ENCODE data around the gene DLG4.

The DLG4 gene

DNA sequence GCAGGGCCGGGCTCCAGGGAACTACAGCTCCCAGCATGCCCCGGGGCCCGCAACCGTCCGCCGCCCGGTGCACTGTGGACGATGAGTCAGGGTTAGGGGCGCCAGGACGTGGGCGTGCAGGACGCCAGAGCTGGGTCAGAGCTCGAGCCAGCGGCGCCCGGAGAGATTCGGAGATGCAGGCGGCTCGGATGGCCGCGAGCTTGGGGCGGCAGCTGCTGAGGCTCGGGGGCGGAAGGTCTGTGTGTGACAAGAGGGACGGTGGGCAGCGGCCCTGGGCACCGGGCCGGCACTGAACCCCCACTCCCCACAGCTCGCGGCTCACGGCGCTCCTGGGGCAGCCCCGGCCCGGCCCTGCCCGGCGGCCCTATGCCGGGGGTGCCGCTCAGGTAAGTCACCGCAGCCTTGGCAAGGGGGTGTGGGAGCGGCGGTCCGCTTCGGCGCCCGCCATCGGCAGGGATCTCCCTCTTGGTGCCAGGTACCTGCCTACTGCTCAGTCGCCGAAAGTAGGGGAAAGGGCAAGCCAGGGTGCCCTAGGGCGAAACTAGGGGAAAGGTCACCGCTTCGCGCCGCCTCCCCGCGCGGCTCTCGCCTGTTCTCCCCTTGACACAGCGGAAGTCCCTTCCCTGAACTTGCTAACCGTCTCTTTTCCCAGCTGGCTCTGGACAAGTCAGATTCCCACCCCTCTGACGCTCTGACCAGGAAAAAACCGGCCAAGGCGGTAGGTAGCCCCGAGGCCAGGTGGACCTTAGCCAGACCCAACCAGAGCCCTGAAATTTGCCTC is at the start of gene DLG4, which contains the start of gene ACADVL:
DLG4 (minus strand) TSS at position 25 of the 781 bp plus-strand sequence.
ACADVL (plus strand) TSS at position 127 of the 781 bp plus-strand sequence; CDS start at position 174, 47 bp downstream.
- Mint-ChIP-seq H3K27ac (peak within 1 kb of the TSS; percentile 96), H3K27me3 (no peaks in the 10 kb centered on the region), H3K36me3 (ENCODE audit: low read depth) (peaks cover 50% of the 10 kb centered on the region), H3K9me3 (no peaks in the 10 kb centered on the region), H3K4me1 (ENCODE audit: low read depth) (peaks cover 58% of the 10 kb centered on the region), H3K4me3 (peak within 1 kb of the TSS; percentile 96)
- DNase-seq: peak; percentile 88

DNA sequence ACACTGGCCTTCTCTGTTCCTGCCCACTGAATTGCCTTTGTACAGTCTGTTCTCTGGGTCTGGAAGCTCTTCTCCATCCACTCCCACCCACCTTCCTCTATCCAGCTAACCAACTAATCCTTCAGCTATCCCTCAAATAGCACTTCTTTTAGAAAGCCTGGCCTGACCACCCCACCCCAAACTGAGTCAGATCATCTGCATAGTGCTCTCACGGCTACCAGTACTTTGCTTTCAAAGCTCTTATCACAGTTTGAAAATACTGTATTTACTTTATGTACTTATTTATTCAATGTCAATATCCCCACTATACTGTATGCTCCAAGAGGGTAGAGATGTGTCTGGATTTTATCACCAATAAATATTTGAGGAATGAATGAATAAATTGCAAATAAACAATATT is 47.1 kb upstream of the DLG4 start:
- H3K36me3 Mint-ChIP-seq (ENCODE audit: low read depth): no peaks in the 10 kb centered on the region
- H3K4me3 Mint-ChIP-seq: no peak overlapping the region
- no peak for DNase-seq
- H3K27ac Mint-ChIP-seq: no peak overlapping the region
- peaks cover 26% of the 10 kb centered on the region for H3K27me3 Mint-ChIP-seq
- no peaks in the 10 kb centered on the region for H3K9me3 Mint-ChIP-seq
- H3K4me1 Mint-ChIP-seq (ENCODE audit: low read depth): peaks cover 20% of the 10 kb centered on the region

DNA sequence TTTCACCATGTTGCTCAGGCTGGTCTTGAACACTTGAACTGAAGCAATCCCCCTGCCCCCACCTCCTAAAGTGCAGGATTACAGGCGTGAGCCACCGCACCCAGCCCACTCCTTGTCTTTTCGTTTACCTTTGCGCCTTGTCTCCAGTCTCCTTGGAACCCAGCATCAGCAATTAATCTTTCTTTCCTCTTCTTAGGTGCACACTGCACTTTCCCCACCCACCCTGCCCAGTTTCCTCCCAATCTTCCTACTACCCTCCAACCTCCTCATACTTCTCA is 44.1 kb upstream of the DLG4 start:
- H3K9me3 Mint-ChIP-seq: no peaks in the 10 kb centered on the region
- H3K4me3 Mint-ChIP-seq: no peak overlapping the region
- H3K36me3 Mint-ChIP-seq (ENCODE audit: low read depth): peaks cover 14% of the 10 kb centered on the region
- H3K4me1 Mint-ChIP-seq (ENCODE audit: low read depth): peaks cover 36% of the 10 kb centered on the region
- DNase-seq: no peak
- no peak overlapping the region for H3K27ac Mint-ChIP-seq
- peaks cover 28% of the 10 kb centered on the region for H3K27me3 Mint-ChIP-seq

DNA sequence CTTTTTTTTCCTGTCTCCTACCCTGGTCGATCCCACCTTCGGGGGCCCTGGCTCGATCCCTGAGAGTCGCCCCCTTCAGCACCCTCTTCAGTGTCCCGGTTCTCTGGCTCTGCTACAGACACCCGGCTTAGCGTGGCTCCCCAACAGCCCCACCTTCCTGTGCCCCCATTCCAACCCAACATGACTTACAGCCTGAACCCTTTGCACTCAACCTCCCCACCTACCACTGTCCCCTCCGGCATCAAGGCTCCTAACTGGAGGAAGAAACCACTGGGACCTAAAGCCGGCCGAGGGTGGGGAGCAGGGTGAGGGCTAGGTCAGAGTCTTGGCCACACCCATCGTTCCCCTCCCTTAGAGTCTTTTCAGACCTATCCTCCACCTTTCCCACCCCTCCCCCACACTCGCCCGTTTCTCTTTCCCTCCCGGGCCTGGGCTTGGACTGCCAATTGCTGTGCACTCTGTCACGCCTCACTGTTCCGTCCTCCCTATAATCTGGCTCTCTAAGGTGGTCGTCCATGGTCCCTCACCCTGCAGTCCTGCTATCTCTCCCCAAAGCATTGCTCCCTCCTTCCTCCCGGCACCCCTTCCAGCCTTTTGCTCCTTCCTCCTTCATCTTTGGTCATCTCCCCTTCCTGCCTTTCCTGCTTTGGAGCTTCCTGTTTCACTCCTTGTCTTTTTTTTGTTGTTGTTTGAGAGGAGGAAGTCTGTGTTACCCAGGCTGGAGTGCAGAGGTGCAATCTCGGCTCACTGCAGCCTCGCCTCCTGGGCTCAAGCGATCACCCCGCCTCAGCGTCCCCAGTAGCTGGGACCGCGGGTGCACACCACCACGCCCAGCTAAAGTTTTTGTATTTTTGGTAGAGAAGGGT is 43.5 kb upstream of the DLG4 start:
- peak overlapping the region; percentile 59 for H3K4me3 Mint-ChIP-seq

DNA sequence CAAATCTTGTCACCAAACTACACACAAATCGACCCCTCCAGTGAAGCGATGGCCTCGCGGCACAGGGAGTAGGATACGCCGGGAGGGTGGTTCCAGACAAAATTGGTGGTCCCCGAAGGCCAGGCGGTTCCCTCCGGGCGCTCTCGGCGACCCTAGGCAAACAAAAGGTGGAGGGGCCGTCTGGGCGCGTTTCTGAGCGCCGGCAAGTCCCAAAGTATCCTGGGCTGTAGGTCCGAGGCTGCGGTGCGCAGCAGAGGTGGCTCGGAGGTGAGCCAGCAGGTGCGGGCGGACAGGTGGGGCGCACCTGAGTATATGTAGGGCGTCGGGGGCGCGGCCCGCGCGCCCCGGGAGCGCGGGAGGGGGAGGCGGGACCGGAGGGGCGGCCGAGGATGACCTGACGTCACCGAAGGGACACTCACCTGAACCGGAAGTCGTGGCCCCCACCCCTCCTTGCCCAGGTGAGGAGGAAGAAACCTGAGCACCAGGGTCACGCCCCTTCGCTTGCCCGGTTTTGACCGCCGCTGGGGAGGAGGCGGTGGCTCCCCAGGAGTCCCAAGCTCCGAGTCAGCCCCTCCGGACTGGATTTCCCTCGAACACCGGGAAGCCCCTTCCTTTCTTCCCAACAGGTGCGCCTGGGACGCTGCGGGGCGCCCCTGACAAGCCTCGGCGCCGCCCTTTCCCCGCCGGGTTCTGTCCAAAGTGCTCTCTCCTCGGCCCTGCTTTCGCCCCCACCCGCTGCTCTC is 42.7 kb upstream of the DLG4 start, which contains the start of gene CLDN7:
CLDN7 (minus strand) TSS at position 287 of the 743 bp plus-strand sequence. CDS start 435 bp downstream, outside the sequence.
- peaks cover 25% of the 10 kb centered on the region for H3K36me3 Mint-ChIP-seq (ENCODE audit: low read depth)
- H3K4me1 Mint-ChIP-seq (ENCODE audit: low read depth): peaks cover 36% of the 10 kb centered on the region
- H3K4me3 Mint-ChIP-seq: peak within 1 kb of the TSS; percentile 59
- DNase-seq: no peak
- H3K27ac Mint-ChIP-seq: peak within 1 kb of the TSS; percentile 50
- no peaks in the 10 kb centered on the region for H3K9me3 Mint-ChIP-seq
- peaks cover 28% of the 10 kb centered on the region for H3K27me3 Mint-ChIP-seq

More for the DNA sequence above, 43.5 kb upstream of the DLG4 start:
- peaks cover 19% of the 10 kb centered on the region for H3K36me3 Mint-ChIP-seq (ENCODE audit: low read depth)
- H3K4me1 Mint-ChIP-seq (ENCODE audit: low read depth): peaks cover 36% of the 10 kb centered on the region
- H3K9me3 Mint-ChIP-seq: no peaks in the 10 kb centered on the region
- H3K27ac Mint-ChIP-seq: peak overlapping the region; percentile 30
- DNase-seq: peak; percentile 52
- H3K27me3 Mint-ChIP-seq: peaks cover 28% of the 10 kb centered on the region

DNA sequence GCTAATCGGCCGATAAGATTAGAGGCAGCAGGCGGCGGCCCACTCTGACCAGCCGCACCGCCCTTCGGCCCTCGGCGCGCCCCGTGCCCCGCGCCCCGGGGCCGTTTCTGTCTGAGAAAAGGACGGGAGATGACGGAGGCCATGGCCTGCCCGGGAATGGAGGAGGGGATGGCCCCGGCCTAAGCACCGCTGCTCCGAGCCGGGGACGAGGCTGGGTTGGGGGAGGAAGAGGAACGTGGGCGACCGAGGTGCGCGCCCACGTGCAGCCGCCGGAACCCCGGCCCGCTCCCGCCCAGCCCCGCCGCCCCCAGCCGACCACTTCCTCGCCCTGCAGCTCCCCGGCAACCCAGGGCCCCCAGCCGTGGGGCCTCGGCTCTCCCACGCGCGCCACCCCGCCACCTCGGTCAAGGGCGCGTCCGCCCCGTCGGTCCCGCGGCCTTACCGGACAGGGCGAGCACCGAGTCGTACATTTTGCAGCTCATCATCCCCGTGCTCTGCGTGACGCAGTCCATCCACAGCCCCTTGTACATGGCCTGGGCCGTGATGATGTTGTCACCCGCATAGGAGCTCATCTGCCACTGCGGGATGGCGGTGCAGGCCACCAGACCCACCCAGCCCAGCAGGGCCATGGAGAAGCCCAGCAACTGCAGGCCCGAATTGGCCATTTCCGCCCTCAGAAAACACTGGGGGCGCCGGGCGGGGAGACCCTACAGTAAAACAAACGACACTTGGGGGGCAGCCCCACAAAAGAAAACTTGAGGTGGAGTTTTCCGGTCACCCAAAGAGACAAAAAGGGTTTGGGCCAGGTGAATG is 41.9 kb upstream of the DLG4 start:
- peaks cover 33% of the 10 kb centered on the region for H3K36me3 Mint-ChIP-seq (ENCODE audit: low read depth)
- no peaks in the 10 kb centered on the region for H3K9me3 Mint-ChIP-seq
- H3K27me3 Mint-ChIP-seq: peaks cover 26% of the 10 kb centered on the region
- DNase-seq: peak; percentile 67
- peak overlapping the region; percentile 52 for H3K27ac Mint-ChIP-seq
- peak overlapping the region; percentile 56 for H3K4me3 Mint-ChIP-seq
- peaks cover 36% of the 10 kb centered on the region for H3K4me1 Mint-ChIP-seq (ENCODE audit: low read depth)

DNA sequence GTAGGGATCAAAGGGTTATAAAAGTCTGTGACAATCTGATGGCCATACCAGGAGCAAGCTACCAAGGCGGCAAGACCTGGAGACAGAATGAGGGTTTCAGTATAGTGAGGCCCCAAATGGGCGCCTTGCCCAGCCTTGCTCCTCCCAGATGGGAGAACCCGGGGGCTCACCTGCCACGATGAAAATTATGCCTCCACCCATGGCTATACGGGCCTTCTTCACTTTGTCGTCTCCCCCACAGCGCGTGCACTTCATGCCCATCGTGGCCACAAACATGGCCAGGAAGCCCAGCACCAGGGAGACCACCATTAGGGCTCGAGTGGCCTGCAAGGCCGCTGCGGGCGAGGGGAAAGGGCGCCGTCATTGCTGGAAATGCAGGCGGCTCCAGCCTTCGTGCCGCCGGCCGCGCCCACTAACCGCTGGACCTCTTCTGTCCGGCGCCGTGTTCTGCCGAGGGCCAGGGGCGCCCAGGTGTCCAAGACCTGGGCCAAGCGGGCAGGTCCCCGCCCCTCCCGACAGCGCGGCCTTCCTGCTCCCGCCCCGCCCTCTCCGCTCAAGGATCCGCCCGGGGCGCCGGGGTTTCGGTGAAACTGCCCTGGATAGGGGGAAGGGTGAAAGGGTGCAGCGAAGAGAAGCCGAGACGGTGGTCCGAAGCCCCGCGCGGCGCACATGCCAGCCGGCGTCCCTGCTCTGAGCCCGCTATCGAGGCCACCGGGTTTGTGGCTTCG is 41.2 kb upstream of the DLG4 start:
- DNase-seq: peak; percentile 42
- Mint-ChIP-seq H3K36me3 (ENCODE audit: low read depth) (peaks cover 41% of the 10 kb centered on the region), H3K9me3 (no peaks in the 10 kb centered on the region), H3K27me3 (peaks cover 26% of the 10 kb centered on the region), H3K27ac (peak overlapping the region; percentile 52), H3K4me1 (ENCODE audit: low read depth) (peaks cover 36% of the 10 kb centered on the region), H3K4me3 (peak overlapping the region; percentile 51)

DNA sequence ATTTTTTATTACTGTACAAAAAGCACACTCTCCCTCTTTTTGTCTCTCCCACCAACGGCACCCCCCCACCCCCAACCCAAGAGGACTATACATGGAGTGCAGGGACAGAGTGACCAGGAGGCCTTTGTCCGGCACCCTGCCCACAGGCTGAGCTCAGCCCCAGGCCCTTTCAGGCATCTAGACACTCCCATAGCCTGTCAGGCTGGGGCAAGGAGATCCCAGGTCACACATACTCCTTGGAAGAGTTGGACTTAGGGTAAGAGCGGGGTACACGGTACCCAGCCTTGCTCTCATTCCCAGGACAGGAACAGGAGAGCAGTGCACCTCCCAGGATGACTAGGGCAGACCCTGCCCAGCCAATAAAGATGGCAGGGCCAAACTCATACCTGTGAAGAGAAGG is 40.5 kb upstream of the DLG4 start:
- H3K4me3 Mint-ChIP-seq: peak overlapping the region; percentile 18
- peaks cover 26% of the 10 kb centered on the region for H3K27me3 Mint-ChIP-seq
- peaks cover 47% of the 10 kb centered on the region for H3K36me3 Mint-ChIP-seq (ENCODE audit: low read depth)
- peak overlapping the region; percentile 14 for H3K27ac Mint-ChIP-seq
- H3K4me1 Mint-ChIP-seq (ENCODE audit: low read depth): peaks cover 36% of the 10 kb centered on the region
- no peak for DNase-seq
- no peaks in the 10 kb centered on the region for H3K9me3 Mint-ChIP-seq

DNA sequence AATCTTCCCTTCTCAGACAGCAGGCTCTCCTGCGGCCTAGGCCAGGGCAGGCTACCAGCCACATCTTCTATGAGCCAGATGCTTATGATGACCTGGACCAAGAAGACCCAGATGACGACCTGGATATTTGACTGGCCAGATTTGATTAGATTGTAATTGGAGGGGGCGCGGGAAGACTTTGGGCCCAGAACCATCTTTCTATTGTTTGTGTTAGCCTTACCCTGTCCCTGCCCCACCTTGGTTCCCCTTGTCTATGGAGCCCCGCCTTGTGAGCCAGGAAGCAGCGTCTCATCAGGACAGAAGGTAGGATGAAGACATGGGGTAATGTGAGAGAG is 39.9 kb upstream of the DLG4 start:
- Mint-ChIP-seq H3K4me3 (no peak overlapping the region), H3K27ac (no peak overlapping the region), H3K4me1 (ENCODE audit: low read depth) (peaks cover 39% of the 10 kb centered on the region), H3K36me3 (ENCODE audit: low read depth) (peaks cover 54% of the 10 kb centered on the region), H3K9me3 (no peaks in the 10 kb centered on the region), H3K27me3 (peaks cover 26% of the 10 kb centered on the region)
- no peak for DNase-seq

DNA sequence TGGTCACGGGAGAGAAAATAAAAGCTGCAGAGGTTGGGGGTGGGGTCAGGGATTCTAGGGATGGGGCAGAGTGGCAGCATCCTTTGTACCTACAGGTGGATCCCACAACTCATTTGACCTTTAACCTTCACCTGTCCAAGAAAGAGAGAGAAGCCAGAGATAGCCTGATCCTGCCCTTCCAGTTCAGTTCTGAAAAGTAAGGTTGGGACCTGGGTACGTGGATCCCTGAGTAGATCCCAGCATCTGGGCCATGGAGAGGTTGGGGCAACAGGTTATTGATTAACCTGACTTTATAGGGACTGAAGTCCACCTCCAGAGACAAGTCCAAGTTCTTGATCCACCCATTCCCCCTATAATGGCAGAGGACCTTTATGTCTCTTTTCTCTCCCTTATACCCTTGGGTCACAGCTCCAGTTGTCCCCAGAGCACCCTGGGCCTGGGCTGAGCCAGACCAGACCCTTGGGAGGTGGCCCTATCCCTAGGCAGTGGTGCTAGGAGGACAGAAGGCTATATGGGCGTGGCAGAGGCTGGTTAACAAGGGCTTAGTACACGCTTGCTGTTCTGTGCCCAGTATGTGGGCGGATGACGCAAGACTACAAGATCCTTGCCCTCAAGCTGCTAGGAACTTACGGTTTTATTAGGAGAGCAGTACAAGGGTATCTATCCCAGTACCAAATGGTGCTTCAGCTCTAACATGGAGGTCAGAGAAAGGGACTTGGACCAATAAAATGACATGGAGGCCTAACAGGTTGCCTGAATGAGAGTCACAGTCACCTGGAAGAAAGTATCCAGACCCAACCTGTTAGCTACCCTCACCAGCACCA is 39.3 kb upstream of the DLG4 start:
- Mint-ChIP-seq H3K27ac (no peak overlapping the region), H3K4me1 (ENCODE audit: low read depth) (peaks cover 42% of the 10 kb centered on the region), H3K9me3 (no peaks in the 10 kb centered on the region), H3K27me3 (peaks cover 20% of the 10 kb centered on the region), H3K36me3 (ENCODE audit: low read depth) (peaks cover 59% of the 10 kb centered on the region), H3K4me3 (no peak overlapping the region)
- no peak for DNase-seq

DNA sequence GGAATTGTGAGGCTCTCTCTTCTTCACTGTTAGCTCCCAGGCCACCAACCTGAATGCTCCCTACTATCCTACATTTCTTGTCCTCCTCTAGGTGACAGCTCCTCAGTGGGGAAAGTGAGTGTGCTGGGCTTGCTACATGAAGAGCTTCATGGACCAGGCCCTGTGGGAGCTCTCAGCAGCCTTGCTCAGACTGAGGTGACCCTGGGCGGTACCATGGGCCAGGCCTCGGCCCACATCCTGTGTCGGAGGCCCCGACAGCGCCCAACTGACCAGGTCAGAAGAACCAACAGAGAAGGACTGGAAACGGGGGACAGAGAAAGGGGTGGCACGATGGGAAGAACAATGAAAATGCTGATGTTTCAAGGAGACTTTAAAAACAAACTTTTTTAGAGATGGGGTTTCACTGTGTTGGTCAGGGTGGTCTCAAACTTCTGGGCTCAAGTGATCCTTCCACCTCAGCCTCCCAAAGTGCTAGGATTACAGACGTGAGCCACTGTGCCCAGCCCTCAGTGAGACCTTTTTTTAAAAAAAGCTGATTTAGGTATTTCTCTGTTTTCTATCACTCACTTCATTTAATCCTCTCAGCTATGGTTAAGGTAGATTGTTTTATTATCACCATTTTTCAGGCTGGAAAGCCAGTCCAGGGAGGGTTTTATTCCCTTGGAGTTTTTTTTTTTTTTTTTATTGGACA is 37.3 kb upstream of the DLG4 start:
- peak overlapping the region; percentile 79 for H3K27ac Mint-ChIP-seq
- no peaks in the 10 kb centered on the region for H3K9me3 Mint-ChIP-seq
- DNase-seq: no peak
- peaks cover 38% of the 10 kb centered on the region for H3K4me1 Mint-ChIP-seq (ENCODE audit: low read depth)
- peaks cover 78% of the 10 kb centered on the region for H3K36me3 Mint-ChIP-seq (ENCODE audit: low read depth)
- H3K27me3 Mint-ChIP-seq: peaks cover 3% of the 10 kb centered on the region
- H3K4me3 Mint-ChIP-seq: no peak overlapping the region

DNA sequence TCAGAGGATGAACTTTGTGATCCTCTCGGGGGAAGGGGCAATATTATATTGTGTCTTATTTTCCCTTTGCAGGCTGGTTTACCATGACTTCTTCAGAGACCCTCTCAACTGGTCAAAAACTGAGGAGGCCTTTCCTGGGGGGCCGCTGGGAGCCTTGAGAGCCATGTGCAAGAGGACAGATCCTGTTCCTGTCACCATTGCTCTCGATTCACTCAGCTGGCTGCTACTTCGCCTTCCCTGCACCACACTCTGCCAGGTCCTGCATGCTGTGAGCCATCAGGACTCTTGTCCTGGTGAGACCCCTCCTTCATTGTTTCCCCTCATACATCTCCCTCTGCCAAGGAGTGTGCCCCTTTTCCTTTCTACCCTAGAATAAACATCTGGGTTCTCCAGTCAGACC is 34.9 kb upstream of the DLG4 start:
- H3K4me3 Mint-ChIP-seq: no peak overlapping the region
- no peaks in the 10 kb centered on the region for H3K27me3 Mint-ChIP-seq
- no peak for DNase-seq
- H3K4me1 Mint-ChIP-seq (ENCODE audit: low read depth): peaks cover 34% of the 10 kb centered on the region
- H3K36me3 Mint-ChIP-seq (ENCODE audit: low read depth): peaks cover 86% of the 10 kb centered on the region
- no peaks in the 10 kb centered on the region for H3K9me3 Mint-ChIP-seq
- no peak overlapping the region for H3K27ac Mint-ChIP-seq
